Liver (tissue), 9 donors: ENCODE measurements around the gene NF1. TPM values are rescaled to one million over a fixed set of nuclear protein-coding genes. Genes with fewer than 3 reads are reported as not detected.

ENCODE experiments used
- DNase-seq: peaks from one replicate; pipeline ENCODE4 v3.0.0-alpha.2; 2017; ENCODE audit warnings: low spot score
- H3K27ac ChIP-seq, 2 donors: one replicate each; pipeline ENCODE4 v1.7.0; 2013; ENCODE audit warnings: inconsistent platforms in 2 of 2, low read length in 2 of 2, control low read depth in 1 of 2, low read depth in 1 of 2, mild to moderate bottlenecking in 1 of 2
- H3K27me3 ChIP-seq, 4 donors: one replicate each; pipeline versions ENCODE4 v1.6.1 to v1.7.0; 2013; ENCODE audit warnings: low read length in 3 of 4, inconsistent platforms in 1 of 4, mild to moderate bottlenecking in 1 of 4, moderate library complexity in 1 of 4; ENCODE audit not compliant: control insufficient read depth in 4 of 4, insufficient read depth in 4 of 4
- H3K36me3 ChIP-seq, 4 donors: one replicate each; pipeline versions ENCODE4 v1.6.1 to v1.7.0; 2013; ENCODE audit warnings: low read length in 3 of 4, mild to moderate bottlenecking in 3 of 4, low read depth in 1 of 4, moderate library complexity in 1 of 4; ENCODE audit not compliant: control insufficient read depth in 4 of 4, insufficient read depth in 3 of 4
- H3K4me1 ChIP-seq, 4 donors: one replicate each; pipeline versions ENCODE4 v1.6.1 to v1.7.0; 2013; ENCODE audit warnings: low read length in 3 of 4, mild to moderate bottlenecking in 3 of 4, moderate library complexity in 1 of 4; ENCODE audit not compliant: control insufficient read depth in 4 of 4, insufficient read depth in 4 of 4
- H3K4me3 ChIP-seq, 3 donors: one replicate each; pipeline versions ENCODE4 v1.6.1 to v1.7.0; 2013; ENCODE audit warnings: low read length in 3 of 3, control low read depth in 1 of 3, low read depth in 1 of 3, mild to moderate bottlenecking in 1 of 3
- H3K9ac ChIP-seq, 2 donors: one replicate each; pipeline ENCODE4 v1.7.0; 2013; ENCODE audit warnings: low read length in 2 of 2, mild to moderate bottlenecking in 2 of 2, moderate library complexity in 2 of 2, control low read depth in 1 of 2, low read depth in 1 of 2
- H3K9me3 ChIP-seq, 4 donors: one replicate each; pipeline versions ENCODE4 v1.6.1 to v1.7.0; 2013; ENCODE audit warnings: low read length in 3 of 4; ENCODE audit not compliant: control insufficient read depth in 4 of 4
- EGR1 ChIP-seq, 2 donors: IDR thresholded peaks; 2 replicates each; pipeline ENCODE4 v1.6.1; 2016 to 2018; ENCODE audit warnings: antibody characterized with exemption in 2 of 2, low read depth in 2 of 2
- FOXA1 ChIP-seq: IDR thresholded peaks from 2 replicates; pipeline ENCODE4 v1.6.1; 2016; ENCODE audit warnings: antibody characterized with exemption
- FOXA2 ChIP-seq: IDR thresholded peaks from 2 replicates; pipeline ENCODE4 v1.6.1; 2016; ENCODE audit warnings: antibody characterized with exemption
- GABPA ChIP-seq, 2 donors: IDR thresholded peaks in 1 of 2; conservative IDR thresholded peaks in 1 of 2; 2 replicates each; pipeline ENCODE4 v1.6.1; 2016; ENCODE audit warnings: antibody characterized with exemption in 2 of 2, mild to moderate bottlenecking in 1 of 2, moderate library complexity in 1 of 2
- HNF4A ChIP-seq, 2 donors: conservative IDR thresholded peaks; 2 replicates each; pipeline ENCODE4 v1.6.1; 2016; ENCODE audit warnings: antibody characterized with exemption in 2 of 2, mild to moderate bottlenecking in 2 of 2
- HNF4G ChIP-seq: IDR thresholded peaks from 2 replicates; pipeline ENCODE4 v1.6.1; 2016; ENCODE audit warnings: antibody characterized with exemption
- JUND ChIP-seq, 2 donors: IDR thresholded peaks; 2 replicates each; pipeline ENCODE4 v1.6.1; 2016; ENCODE audit warnings: antibody characterized with exemption in 2 of 2
- NR2F2 ChIP-seq: IDR thresholded peaks from 2 replicates; pipeline ENCODE4 v1.6.1; 2016; ENCODE audit warnings: antibody characterized with exemption
- RAD21 ChIP-seq, 2 donors: IDR thresholded peaks; 2 replicates each; pipeline ENCODE4 v1.6.1; 2016; ENCODE audit warnings: antibody characterized with exemption in 2 of 2, mild to moderate bottlenecking in 2 of 2
- RXRA ChIP-seq, 2 donors: IDR thresholded peaks; 2 replicates each; pipeline ENCODE4 v1.6.1; 2017 to 2018; ENCODE audit warnings: antibody characterized with exemption in 2 of 2, mild to moderate bottlenecking in 1 of 2
- SP1 ChIP-seq: IDR thresholded peaks from 2 replicates; pipeline ENCODE4 v1.6.1; 2018; ENCODE audit warnings: antibody characterized with exemption, mild to moderate bottlenecking
- TAF1 ChIP-seq: conservative IDR thresholded peaks from 2 replicates; pipeline ENCODE4 v1.6.1; 2016; ENCODE audit warnings: antibody characterized with exemption, mild to moderate bottlenecking
- YY1 ChIP-seq: IDR thresholded peaks from 2 replicates; pipeline ENCODE4 v1.6.1; 2016; ENCODE audit warnings: antibody characterized with exemption, mild to moderate bottlenecking
- WGBS: extraction: QIAGEN DNeasy Blood & Tissue Kit; methylation state at CpG from one replicate; pipeline ENCODE4 v1.1.7; 2013; 5-methylcytosine and 5-hydroxymethylcytosine counted together
- polyA plus RNA-seq, 2 donors: library from polyadenylated mRNA; stranded (reverse) in 1 of 2; unstranded in 1 of 2; fragments of 200-250 nt in 1 of 2; fragments of >200 nt in 1 of 2; fragmentation: Nextera tagmentation in 1 of 2; extraction: Ambion mirVana in 1 of 2; gene quantifications; one replicate each; pipeline versions ENCODE4 v1.2.1 to v1.2.3, GENCODE V29; 2013 to 2015
- total RNA-seq, 2 donors: library from RNA; depleted of rRNA; stranded (reverse); fragments of >200 nt; gene quantifications; one replicate each; pipeline ENCODE4 v1.2.3, GENCODE V29; 2014
- TF ChIP-seq, protein P1 (sequence below): IDR thresholded peaks from 2 replicates; pipeline ENCODE4 v1.6.1; 2016; ENCODE audit warnings: antibody characterized with exemption
- TF ChIP-seq, protein P2 (sequence below): fragments of 150-350 bp; IDR thresholded peaks from 2 replicates; pipeline ENCODE4 v1.5.1; 2017; ENCODE audit warnings: improper control_type of control experiment, low read depth, low read length; ENCODE audit not compliant: missing input control
- TF ChIP-seq, protein P3 (sequence below): IDR thresholded peaks from 2 replicates; pipeline ENCODE4 v1.6.1; 2016; ENCODE audit warnings: antibody characterized with exemption
- TF ChIP-seq, protein P4 (sequence below): IDR thresholded peaks from 2 replicates; pipeline ENCODE4 v1.6.1; 2016; ENCODE audit warnings: antibody characterized with exemption, mild to moderate bottlenecking
- TF ChIP-seq, protein P5 (sequence below): IDR thresholded peaks from 2 replicates; pipeline ENCODE4 v1.6.1; 2016; ENCODE audit warnings: antibody characterized with exemption
- donor health status: healthy.
- donor health status: healthy.
- donor health status: healthy.
- donor health status: healthy.
- donor health status: healthy.

The NF1 gene
- total and polyA plus RNA-seq, 4 donors = 4.6 to 42.6 (median 13.5) TPM

DNA sequence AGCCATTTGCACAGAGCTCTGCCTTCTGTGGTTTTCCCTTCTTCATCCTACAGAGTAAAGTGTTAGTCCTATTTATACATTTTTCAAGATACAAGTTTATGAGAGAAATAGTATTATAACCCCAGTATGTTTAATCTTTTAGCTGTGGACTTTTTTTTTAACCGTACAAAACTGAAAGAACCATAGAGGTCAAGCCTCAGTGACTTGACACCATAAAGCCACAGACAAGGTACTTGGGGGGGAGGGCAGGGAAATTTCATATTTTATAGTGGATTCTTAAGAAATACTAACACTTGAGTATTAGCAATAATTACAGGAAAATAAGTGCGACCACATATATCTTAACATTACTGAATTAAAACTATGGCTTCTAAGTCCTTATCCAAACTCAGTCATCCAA, 279.7 kb downstream of the NF1 start:
- Histone ChIP-seq H3K4me1 (peaks cover 0 to 2% (median 0%) of the 10 kb centered on the region in 4 donors), H3K36me3 (peaks cover 2 to 11% (median 5%) of the 10 kb centered on the region in 4 donors), H3K4me3 (no peak overlapping the region), H3K27ac (no peak overlapping the region), H3K27me3 (no peaks in the 10 kb centered on the region), H3K9ac (no peak overlapping the region), H3K9me3 (no peaks in the 10 kb centered on the region)
- DNase-seq = no peak
- WGBS = 97% methylated on average over 2 of the region's 2 CpGs
- TF ChIP-seq, protein P1, sequence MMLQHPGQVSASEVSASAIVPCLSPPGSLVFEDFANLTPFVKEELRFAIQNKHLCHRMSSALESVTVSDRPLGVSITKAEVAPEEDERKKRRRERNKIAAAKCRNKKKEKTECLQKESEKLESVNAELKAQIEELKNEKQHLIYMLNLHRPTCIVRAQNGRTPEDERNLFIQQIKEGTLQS = no peak
- TF ChIP-seq TAF1 = no peak
- TF ChIP-seq YY1 = no peak
- TF ChIP-seq GABPA (IDR thresholded peaks at IDR 0.05 in 1 of 2, conservative IDR thresholded peaks at IDR 0.05 in 1 of 2) = no peak
- TF ChIP-seq RAD21 (IDR thresholded peaks at IDR 0.05) = no peak
- TF ChIP-seq EGR1 (IDR thresholded peaks at IDR 0.05; ENCODE audit: low read depth in 2 of 2) = no peak
- no peak for TF ChIP-seq NR2F2
- TF ChIP-seq, protein P2, sequence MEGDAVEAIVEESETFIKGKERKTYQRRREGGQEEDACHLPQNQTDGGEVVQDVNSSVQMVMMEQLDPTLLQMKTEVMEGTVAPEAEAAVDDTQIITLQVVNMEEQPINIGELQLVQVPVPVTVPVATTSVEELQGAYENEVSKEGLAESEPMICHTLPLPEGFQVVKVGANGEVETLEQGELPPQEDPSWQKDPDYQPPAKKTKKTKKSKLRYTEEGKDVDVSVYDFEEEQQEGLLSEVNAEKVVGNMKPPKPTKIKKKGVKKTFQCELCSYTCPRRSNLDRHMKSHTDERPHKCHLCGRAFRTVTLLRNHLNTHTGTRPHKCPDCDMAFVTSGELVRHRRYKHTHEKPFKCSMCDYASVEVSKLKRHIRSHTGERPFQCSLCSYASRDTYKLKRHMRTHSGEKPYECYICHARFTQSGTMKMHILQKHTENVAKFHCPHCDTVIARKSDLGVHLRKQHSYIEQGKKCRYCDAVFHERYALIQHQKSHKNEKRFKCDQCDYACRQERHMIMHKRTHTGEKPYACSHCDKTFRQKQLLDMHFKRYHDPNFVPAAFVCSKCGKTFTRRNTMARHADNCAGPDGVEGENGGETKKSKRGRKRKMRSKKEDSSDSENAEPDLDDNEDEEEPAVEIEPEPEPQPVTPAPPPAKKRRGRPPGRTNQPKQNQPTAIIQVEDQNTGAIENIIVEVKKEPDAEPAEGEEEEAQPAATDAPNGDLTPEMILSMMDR = no peak
- TF ChIP-seq, protein P3, sequence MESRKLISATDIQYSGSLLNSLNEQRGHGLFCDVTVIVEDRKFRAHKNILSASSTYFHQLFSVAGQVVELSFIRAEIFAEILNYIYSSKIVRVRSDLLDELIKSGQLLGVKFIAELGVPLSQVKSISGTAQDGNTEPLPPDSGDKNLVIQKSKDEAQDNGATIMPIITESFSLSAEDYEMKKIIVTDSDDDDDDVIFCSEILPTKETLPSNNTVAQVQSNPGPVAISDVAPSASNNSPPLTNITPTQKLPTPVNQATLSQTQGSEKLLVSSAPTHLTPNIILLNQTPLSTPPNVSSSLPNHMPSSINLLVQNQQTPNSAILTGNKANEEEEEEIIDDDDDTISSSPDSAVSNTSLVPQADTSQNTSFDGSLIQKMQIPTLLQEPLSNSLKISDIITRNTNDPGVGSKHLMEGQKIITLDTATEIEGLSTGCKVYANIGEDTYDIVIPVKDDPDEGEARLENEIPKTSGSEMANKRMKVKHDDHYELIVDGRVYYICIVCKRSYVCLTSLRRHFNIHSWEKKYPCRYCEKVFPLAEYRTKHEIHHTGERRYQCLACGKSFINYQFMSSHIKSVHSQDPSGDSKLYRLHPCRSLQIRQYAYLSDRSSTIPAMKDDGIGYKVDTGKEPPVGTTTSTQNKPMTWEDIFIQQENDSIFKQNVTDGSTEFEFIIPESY = no peak
- TF ChIP-seq HNF4A (conservative IDR thresholded peaks at IDR 0.05) = no peak
- TF ChIP-seq, protein P4, sequence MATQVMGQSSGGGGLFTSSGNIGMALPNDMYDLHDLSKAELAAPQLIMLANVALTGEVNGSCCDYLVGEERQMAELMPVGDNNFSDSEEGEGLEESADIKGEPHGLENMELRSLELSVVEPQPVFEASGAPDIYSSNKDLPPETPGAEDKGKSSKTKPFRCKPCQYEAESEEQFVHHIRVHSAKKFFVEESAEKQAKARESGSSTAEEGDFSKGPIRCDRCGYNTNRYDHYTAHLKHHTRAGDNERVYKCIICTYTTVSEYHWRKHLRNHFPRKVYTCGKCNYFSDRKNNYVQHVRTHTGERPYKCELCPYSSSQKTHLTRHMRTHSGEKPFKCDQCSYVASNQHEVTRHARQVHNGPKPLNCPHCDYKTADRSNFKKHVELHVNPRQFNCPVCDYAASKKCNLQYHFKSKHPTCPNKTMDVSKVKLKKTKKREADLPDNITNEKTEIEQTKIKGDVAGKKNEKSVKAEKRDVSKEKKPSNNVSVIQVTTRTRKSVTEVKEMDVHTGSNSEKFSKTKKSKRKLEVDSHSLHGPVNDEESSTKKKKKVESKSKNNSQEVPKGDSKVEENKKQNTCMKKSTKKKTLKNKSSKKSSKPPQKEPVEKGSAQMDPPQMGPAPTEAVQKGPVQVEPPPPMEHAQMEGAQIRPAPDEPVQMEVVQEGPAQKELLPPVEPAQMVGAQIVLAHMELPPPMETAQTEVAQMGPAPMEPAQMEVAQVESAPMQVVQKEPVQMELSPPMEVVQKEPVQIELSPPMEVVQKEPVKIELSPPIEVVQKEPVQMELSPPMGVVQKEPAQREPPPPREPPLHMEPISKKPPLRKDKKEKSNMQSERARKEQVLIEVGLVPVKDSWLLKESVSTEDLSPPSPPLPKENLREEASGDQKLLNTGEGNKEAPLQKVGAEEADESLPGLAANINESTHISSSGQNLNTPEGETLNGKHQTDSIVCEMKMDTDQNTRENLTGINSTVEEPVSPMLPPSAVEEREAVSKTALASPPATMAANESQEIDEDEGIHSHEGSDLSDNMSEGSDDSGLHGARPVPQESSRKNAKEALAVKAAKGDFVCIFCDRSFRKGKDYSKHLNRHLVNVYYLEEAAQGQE = no peak
- TF ChIP-seq JUND (IDR thresholded peaks at IDR 0.05) = no peak
- TF ChIP-seq RXRA (IDR thresholded peaks at IDR 0.05) = no peak
- TF ChIP-seq, protein P5, sequence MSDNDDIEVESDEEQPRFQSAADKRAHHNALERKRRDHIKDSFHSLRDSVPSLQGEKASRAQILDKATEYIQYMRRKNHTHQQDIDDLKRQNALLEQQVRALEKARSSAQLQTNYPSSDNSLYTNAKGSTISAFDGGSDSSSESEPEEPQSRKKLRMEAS = no peak
- no peak for TF ChIP-seq SP1
- no peak for TF ChIP-seq HNF4G
- no peak for TF ChIP-seq FOXA1
- TF ChIP-seq FOXA2 = no peak
